Islet of Langerhans (tissue), 1 donor: ENCODE measurements around the gene FREM3.
"Not testable (repeated sequence)": the region's sequence is repeated elsewhere in the genome, so short reads cannot be mapped to it uniquely, and the experiment has no call there.

Experiments used
- FAIRE-seq: peaks from one replicate; lab custom pipeline; 2011; peaks lifted over from hg19 to GRCh38; lab: Jason Lieb, UNC

FREM3 gene

DNA sequence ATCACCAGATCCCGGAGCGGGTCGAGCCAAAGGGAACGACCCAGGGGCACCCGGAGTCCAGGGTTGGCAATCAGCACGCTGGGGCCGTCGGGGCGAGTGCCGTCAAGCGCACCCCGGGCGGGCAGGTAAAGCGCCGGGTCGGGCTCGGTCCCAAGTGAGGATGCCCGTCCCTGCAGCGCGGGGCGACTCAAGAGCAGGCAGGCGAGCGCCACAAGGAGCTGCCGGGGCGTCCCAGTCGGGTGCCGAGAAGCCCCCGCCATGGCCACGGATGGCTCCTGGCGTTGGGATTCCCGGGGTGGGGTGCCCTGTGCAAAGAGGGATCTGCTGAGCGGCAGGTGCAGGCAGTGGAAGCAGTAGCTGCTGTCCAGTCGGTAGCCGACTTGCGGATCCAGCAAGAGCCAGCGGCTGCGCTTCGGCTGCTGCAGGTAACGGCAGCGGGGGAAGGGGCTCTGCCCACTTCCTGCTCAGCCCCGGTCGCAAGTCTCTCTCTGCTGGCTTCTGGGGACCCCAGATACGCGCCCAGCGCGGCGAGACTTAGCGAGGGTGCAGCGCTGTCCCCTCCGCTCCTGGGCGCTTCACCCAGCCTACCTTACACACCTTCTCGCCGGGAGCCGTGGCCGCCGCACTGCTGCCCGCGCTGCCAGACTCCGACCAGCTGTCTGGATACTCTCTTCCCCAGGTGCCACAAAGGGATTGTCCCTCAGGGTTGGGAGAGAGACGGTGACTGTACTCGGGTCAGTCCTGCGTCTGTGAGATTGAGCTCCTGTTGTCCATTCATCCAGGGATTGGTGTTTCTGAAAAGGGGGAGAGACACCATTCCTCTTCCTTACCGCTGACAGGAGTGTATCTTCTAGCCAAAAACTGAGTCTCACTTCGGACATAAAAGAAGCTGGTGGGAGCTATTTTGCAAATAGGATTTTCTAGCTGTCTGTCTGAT lies at the start of gene FREM3:
Gene FREM3, minus strand, starts transcription at position 260 of the 937 bp plus-strand sequence. Its CDS starts 0 bp downstream, at position 260.
- no peak for FAIRE-seq

- no peak for FAIRE-seq
Measured at GRCh38 chr4:143745874-143746273, 45.4 kb upstream of the FREM3 start.

DNA sequence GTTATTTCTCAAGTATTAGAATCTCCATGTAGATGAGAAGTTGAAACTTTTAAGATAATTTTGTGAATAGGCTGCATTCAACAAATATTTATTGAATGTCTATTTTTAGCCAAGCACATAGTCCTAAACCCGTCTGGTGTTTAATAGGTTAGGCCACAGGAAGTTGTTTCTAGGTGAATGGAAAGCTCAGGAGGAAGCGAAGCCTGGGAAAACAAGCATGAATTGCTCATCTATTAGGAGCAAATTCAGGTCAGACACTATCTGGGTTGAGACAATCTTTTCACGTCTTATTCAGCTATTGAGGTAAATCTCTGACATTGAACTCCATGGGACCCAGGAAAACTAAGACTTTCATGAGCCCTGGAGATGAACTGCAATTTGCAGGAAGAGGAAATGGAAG lies 43.1 kb upstream of the FREM3 start:
- FAIRE-seq, result peak; percentile 66

- no peak for FAIRE-seq
Measured at GRCh38 chr4:143742834-143743233, 42.4 kb upstream of the FREM3 start.

DNA sequence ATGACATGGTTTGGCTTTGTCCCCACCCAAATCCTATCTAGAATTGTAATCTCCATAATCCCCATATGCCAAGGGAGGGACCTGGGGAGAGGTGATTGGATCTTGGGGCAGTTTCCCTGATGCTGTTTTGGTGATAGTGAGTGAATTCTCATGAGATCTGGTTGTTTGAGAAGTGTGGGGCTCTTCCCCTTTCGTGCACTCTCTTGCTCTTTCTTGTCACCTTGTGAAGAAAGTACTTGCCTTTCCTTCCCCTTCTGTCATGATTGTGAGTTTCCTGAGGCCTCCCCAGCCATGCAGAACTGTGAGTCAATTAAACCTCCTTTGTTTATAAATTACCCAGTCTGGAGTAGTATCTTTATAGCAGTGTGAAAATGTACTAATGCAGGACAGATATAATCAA lies 36.4 kb upstream of the FREM3 start:
- FAIRE-seq, result no peak

DNA sequence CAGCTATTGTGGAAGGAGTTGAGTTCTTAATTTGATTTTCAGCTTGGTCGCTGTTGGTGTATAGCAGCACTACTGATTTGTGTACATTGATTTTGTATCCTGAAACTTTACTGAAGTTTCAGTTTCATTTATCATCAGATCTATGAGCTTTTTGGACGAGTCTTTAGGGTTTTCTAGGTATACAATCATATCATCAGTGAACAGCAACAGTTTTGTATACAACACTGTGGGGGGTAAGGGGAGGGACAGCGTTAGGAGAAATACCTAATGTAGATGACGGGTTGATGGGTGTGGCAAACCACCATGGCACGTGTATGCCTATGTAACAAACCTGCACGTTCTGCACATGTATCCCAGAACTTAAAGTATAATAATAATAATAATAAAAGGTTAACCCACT lies 35.6 kb upstream of the FREM3 start:
- not testable (repeated sequence) for FAIRE-seq

GRCh38 chr4:143728166-143728565 lies 27.7 kb upstream of the FREM3 start:
- no peak for FAIRE-seq

- FAIRE-seq, result no peak
Measured at GRCh38 chr4:143726714-143727113, 26.2 kb upstream of the FREM3 start.

GRCh38 chr4:143721317-143721716 lies 20.8 kb upstream of the FREM3 start:
- FAIRE-seq, result no peak

DNA sequence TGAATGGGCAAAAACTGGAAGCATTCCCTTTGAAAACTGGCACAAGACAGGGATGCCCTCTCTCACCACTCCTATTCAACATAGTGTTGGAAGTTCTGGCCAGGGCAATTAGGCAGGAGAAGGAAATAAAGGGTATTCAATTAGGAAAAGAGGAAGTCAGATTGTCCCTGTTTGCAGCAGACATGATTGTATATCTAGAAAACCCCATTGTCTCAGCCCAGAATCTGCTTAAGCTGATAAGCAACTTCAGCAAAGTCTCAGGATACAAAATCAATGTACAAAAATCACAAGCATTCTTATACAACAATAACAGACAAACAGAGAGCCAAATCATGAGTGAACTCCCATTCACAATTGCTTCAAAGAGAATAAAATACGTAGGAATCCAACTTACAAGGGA lies 18.3 kb upstream of the FREM3 start:
- FAIRE-seq, result not testable (repeated sequence)

GRCh38 chr4:143713955-143714625 lies 13.6 kb upstream of the FREM3 start:
- no peak for FAIRE-seq

- FAIRE-seq, result no peak
Measured at GRCh38 chr4:143713553-143713952, 13.1 kb upstream of the FREM3 start.

DNA sequence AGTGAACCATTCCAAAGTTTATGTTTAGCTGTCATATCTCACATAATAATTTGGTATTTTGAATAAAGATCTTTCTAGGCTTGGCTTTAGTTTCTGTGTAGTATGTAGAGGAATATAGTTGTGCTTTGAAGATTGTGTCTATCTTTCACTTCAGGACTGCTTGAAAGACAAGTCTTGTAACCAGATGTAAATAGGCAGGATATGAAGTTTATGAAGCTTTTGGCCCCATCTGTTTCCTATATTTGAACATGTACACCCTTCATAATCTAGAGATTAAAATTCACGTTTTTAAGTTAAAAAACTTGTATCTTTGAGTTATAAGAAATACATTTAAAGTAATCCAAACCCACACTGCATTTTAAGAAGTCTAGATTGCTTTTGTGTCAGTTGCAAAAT lies 11.7 kb upstream of the FREM3 start:
- FAIRE-seq, result no peak

DNA sequence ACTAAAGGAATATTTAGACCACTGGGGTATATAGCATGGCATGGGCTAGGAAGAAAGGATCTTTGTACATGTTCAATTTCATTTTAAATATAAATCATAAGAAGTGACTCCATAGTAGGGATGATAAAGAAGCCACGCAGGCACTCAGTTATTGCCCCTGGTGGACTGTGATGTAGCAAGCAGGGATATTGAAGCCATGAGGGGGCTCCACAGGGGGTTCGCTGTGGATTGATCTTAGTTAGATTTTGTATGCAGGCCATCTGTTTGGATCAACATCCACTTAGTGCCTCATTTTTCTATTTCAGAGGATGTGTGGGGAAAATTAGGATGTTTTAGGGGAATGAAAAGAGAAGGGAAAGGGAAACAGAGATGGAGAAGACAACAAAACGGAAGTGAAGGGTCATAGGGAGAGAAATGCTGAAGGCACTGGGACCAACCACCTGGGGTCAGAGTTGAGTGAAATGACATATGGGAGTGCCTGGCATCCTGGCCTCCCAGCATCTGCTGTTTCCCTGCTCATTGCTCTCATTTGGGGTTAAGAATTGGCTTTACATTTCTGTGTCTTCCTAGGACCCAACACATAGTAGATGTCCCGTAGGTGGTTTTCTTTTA lies 11.2 kb upstream of the FREM3 start:
- no peak for FAIRE-seq

GRCh38 chr4:143701365-143701764 lies 890 bp upstream of the FREM3 start:
- no peak for FAIRE-seq

DNA sequence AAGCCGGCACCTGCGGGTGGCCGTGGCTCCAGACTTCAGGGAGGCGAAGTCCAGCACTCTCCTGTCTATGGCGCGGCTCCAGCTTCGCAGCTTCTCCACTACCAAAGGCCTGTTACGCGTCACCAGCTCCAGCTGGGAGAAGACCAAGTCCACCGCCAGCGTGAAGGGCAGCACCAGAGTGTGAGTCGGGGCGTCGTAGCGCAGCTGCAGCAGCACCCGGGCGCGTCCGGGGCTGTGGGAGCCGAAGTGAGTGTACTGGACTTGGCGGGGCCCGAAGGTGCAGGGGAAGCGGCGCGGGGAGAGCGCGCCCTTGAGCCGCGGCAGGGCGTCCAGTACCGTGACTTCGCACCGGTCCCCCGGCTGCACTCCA lies 444 bp downstream of the FREM3 start:
- FAIRE-seq, result no peak

- FAIRE-seq, result no peak
Measured at GRCh38 chr4:143699331-143700045, 987 bp downstream of the FREM3 start.

GRCh38 chr4:143693856-143694255 lies 6.6 kb downstream of the FREM3 start:
- no peak for FAIRE-seq

DNA sequence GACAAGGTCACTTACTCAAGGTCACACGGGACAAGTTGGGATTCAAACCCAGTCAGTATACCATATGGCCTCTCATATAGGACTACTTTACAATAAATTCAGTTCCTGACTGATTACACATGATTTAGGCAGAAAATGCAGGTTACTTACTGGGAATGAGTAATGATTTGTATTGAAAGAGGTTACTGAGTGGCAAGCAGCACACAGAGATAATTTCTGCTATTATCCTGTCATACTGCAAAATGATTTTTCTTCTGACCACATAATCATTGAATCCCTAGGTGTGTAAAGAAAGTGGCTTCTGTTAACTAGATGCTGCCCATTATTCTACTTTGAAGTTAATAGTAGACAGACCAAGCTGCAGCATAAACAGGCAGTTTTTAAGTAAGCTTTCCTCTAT lies 8.2 kb downstream of the FREM3 start:
- FAIRE-seq, result no peak

GRCh38 chr4:143679434-143679833 lies 21.0 kb downstream of the FREM3 start:
- FAIRE-seq, result no peak

DNA sequence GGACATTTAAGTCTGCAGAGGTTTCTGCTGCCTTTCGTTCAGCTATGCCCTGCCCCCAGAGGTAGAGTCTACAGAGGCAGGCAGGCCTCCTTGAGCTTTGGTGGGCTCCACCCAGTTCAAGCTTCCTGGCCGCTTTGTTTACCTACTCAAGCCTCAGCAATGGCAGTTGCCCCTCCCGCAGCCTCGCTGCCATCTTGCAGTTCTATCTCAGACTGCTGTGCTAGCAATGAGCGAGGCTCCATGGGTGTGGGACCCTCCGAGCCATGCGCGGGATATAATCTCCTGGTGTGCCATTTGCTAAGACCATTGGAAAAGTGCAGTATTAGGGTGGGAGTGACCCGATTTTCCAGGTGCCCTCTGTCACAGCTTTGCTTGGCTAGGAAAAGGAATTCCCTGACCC lies 26.8 kb downstream of the FREM3 start:
- not testable (repeated sequence) for FAIRE-seq

DNA sequence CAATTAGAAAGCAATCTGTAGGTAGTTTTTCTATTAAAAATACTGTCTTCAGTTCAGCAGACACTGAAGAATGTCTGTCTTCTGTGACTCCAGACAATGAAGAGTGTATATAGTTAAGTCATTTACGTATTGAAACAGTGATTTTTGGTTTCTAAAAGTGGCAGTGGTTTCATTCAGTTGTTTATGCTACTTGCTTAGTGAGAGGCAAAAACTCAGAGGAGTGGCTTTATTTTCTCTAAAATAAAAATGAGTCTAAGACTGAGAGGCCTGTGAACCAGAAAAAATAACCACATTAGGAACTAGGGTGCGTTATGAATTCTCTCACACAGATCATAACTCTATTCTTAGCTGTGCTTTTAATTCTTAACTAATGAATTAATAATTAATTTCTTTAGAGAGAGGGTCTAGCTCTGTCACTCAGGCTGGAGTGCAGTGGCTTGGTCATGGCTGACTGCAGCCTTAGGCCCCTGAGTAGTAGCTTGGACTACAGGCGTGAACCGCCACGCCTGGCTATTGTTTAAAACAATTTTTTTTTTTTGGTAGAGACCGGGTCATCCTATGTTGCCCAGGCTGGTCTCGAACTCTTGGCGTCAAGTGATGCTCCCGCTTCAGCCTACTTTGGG lies 31.4 kb downstream of the FREM3 start:
- FAIRE-seq, result no peak
